GM20431 (cell line): Measurements from ENCODE around the gene TMEM106C.

Source experiments
- in situ Hi-C: fragments of 300-500 bp; cut with MseI, MboI; formaldehyde crosslinking; loops from one replicate; pipeline ENCODE4 v1.15.0; 2020; ENCODE audit warnings: low sequenced_read_pairs; ENCODE audit not compliant: unreplicated experiment

Gene TMEM106C

GRCh38 chr12:47947341-47947740 is 16.1 kb upstream of the TMEM106C start:
- in situ Hi-C loops: no loop called here

- in situ Hi-C loops: loop anchor here (25.0 kb wide), 1 partner anchor 213 kb away; the partner anchor contains the start of gene ASB8
Observed at GRCh38 chr12:47949441-47950341, 13.7 kb upstream of the TMEM106C start.

GRCh38 chr12:47950856-47951468 is 12.4 kb upstream of the TMEM106C start:
- in situ Hi-C loops: loop anchor here (25.0 kb wide), 1 partner anchor 211 kb away; the partner anchor contains the start of gene ASB8

- in situ Hi-C loops: loop anchor here (25.0 kb wide), 1 partner anchor 208 kb away; the partner anchor contains the start of gene ASB8
Observed at GRCh38 chr12:47954058-47954457, 9.3 kb upstream of the TMEM106C start.

GRCh38 chr12:47954467-47955045 is 8.8 kb upstream of the TMEM106C start:
- in situ Hi-C loops: loop anchor here (25.0 kb wide), 1 partner anchor 208 kb away; the partner anchor contains the start of gene ASB8

- in situ Hi-C loops: loop anchor here (25.0 kb wide), 1 partner anchor 207 kb away; the partner anchor contains the start of gene ASB8
Observed at GRCh38 chr12:47955059-47955458, 8.3 kb upstream of the TMEM106C start.

- in situ Hi-C loops: loop anchor here (25.0 kb wide), 1 partner anchor 205 kb away; the partner anchor contains the start of gene ASB8
Observed at GRCh38 chr12:47957671-47958070, 5.7 kb upstream of the TMEM106C start.

- in situ Hi-C loops: loop anchor here (25.0 kb wide), 1 partner anchor 200 kb away; the partner anchor contains the start of gene ASB8
Observed at GRCh38 chr12:47962198-47962597, 1.2 kb upstream of the TMEM106C start.

GRCh38 chr12:47964106-47964728 is 821 bp downstream of the TMEM106C start:
- in situ Hi-C loops: loop anchor here (25.0 kb wide), 1 partner anchor 198 kb away; the partner anchor contains the start of gene ASB8

GRCh38 chr12:47965581-47965980 is 2.2 kb downstream of the TMEM106C start:
- in situ Hi-C loops: loop anchor here (25.0 kb wide), 1 partner anchor 197 kb away; the partner anchor contains the start of gene ASB8

- in situ Hi-C loops: loop anchor here (25.0 kb wide), 1 partner anchor 195 kb away; the partner anchor contains the start of gene ASB8
Observed at GRCh38 chr12:47967461-47968321, 4.3 kb downstream of the TMEM106C start.

- in situ Hi-C loops: loop anchor here (25.0 kb wide), 1 partner anchor 192 kb away; the partner anchor contains the start of gene ASB8
Observed at GRCh38 chr12:47969845-47970244, 6.4 kb downstream of the TMEM106C start.

GRCh38 chr12:47970843-47971242 is 7.4 kb downstream of the TMEM106C start:
- in situ Hi-C loops: loop anchor here (25.0 kb wide), 1 partner anchor 191 kb away; the partner anchor contains the start of gene ASB8

- in situ Hi-C loops: loop anchor here (25.0 kb wide), 1 partner anchor 189 kb away; the partner anchor contains the start of gene ASB8
Observed at GRCh38 chr12:47972895-47973294, 9.5 kb downstream of the TMEM106C start.

- in situ Hi-C loops: loop anchor here (25.0 kb wide), 1 partner anchor 188 kb away; the partner anchor contains the start of gene ASB8
Observed at GRCh38 chr12:47973870-47974269, 10.5 kb downstream of the TMEM106C start.

- in situ Hi-C loops: no loop called here
Observed at GRCh38 chr12:47975036-47975620, 11.7 kb downstream of the TMEM106C start.

- in situ Hi-C loops: no loop called here
Observed at GRCh38 chr12:47975816-47976215, 12.4 kb downstream of the TMEM106C start.
